Trophoblast cell (in vitro differentiated cells and primary cell): ENCODE data around the gene APCDD1L. TPM values are rescaled to one million over a fixed set of nuclear protein-coding genes. Genes with fewer than 3 reads are reported as not detected.

Source experiments
- DNase-seq, 2 donors: peaks; one replicate each; pipeline ENCODE4 v3.0.0-alpha.2; 2016
- H2AFZ ChIP-seq: 2 replicates; pipeline ENCODE4 v1.6.1; 2013; ENCODE audit warnings: low read length, moderate library complexity, mild to moderate bottlenecking; ENCODE audit not compliant: insufficient read depth, poor library complexity
- H2AK5ac ChIP-seq: 2 replicates; pipeline ENCODE4 v1.6.1; 2013; ENCODE audit warnings: mild to moderate bottlenecking, low read length
- H2BK120ac ChIP-seq: 2 replicates; pipeline ENCODE4 v1.6.1; 2013; ENCODE audit warnings: low read length, mild to moderate bottlenecking, moderate library complexity; ENCODE audit not compliant: insufficient read depth, poor library complexity
- H2BK12ac ChIP-seq: 2 replicates; pipeline ENCODE4 v1.6.1; 2013; ENCODE audit warnings: mild to moderate bottlenecking, low read length, moderate library complexity
- H2BK5ac ChIP-seq: 2 replicates; pipeline ENCODE4 v1.6.1; 2013; ENCODE audit warnings: low read length, low read depth, moderate library complexity, mild to moderate bottlenecking; ENCODE audit not compliant: poor library complexity
- H3K14ac ChIP-seq: 2 replicates; pipeline ENCODE4 v1.6.1; 2013; ENCODE audit warnings: mild to moderate bottlenecking, low read length
- H3K18ac ChIP-seq: 2 replicates; pipeline ENCODE4 v1.6.1; 2013; ENCODE audit warnings: mild to moderate bottlenecking, low read length
- H3K23ac ChIP-seq: 2 replicates; pipeline ENCODE4 v1.6.1; 2013; ENCODE audit warnings: low read length
- H3K27ac ChIP-seq: 2 replicates; pipeline ENCODE4 v1.5.1; 2013; ENCODE audit warnings: low read depth, mild to moderate bottlenecking, inconsistent platforms, low read length, moderate library complexity
- H3K27me3 ChIP-seq: 2 replicates; pipeline ENCODE4 v1.6.1; 2013; ENCODE audit warnings: inconsistent platforms, mild to moderate bottlenecking, low read length, moderate library complexity; ENCODE audit not compliant: insufficient read depth
- H3K36me3 ChIP-seq, 2 experiments: 1 replicate in 1 of 2; 2 replicates in 1 of 2; pipeline ENCODE4 v1.6.1; 2013; ENCODE audit warnings: low read length in 2 of 2, mild to moderate bottlenecking in 2 of 2, moderate library complexity in 1 of 2; ENCODE audit not compliant: insufficient read depth in 2 of 2, control insufficient read depth in 1 of 2
- H3K4ac ChIP-seq: 2 replicates; pipeline ENCODE4 v1.6.1; 2013; ENCODE audit warnings: low read depth, mild to moderate bottlenecking, low read length, moderate library complexity
- H3K4me1 ChIP-seq, 2 experiments: 1 replicate in 1 of 2; 2 replicates in 1 of 2; pipeline ENCODE4 v1.6.1; 2013; ENCODE audit warnings: low read length in 2 of 2, mild to moderate bottlenecking in 2 of 2, moderate library complexity in 1 of 2; ENCODE audit not compliant: insufficient read depth in 2 of 2, control insufficient read depth in 1 of 2
- H3K4me2 ChIP-seq: 2 replicates; pipeline ENCODE4 v1.6.1; 2013; ENCODE audit warnings: inconsistent platforms, mild to moderate bottlenecking, low read length, moderate library complexity
- H3K4me3 ChIP-seq: 2 replicates; pipeline ENCODE4 v1.5.1; 2013; ENCODE audit warnings: mild to moderate bottlenecking, low read depth, low read length, inconsistent platforms
- H3K79me1 ChIP-seq: one replicate; pipeline ENCODE4 v1.6.1; 2013; ENCODE audit warnings: low read length
- H3K79me2 ChIP-seq: 2 replicates; pipeline ENCODE4 v1.6.1; 2013; ENCODE audit warnings: low read length, mild to moderate bottlenecking; ENCODE audit not compliant: control insufficient read depth, insufficient read depth, poor library complexity
- H3K9ac ChIP-seq: 2 replicates; pipeline ENCODE4 v1.6.1; 2013; ENCODE audit warnings: mild to moderate bottlenecking, low read length
- H3K9me3 ChIP-seq: 2 replicates; pipeline ENCODE4 v1.6.1; 2013; ENCODE audit warnings: low read depth, mild to moderate bottlenecking, control low read depth, inconsistent platforms, low read length; ENCODE audit not compliant: insufficient read depth
- H4K12ac ChIP-seq: 2 replicates; pipeline ENCODE4 v1.6.1; 2013; ENCODE audit warnings: low read depth, mild to moderate bottlenecking, low read length, moderate library complexity
- H4K8ac ChIP-seq: 2 replicates; pipeline ENCODE4 v1.6.1; 2013; ENCODE audit warnings: low read depth, mild to moderate bottlenecking, low read length, moderate library complexity
- H4K91ac ChIP-seq: one replicate; pipeline ENCODE4 v1.6.1; 2013; ENCODE audit warnings: low read depth, mild to moderate bottlenecking, low read length, moderate library complexity
- WGBS: extraction: QIAGEN DNeasy Blood & Tissue Kit; methylation state at CpG from one replicate; pipeline ENCODE4 v1.1.7; 2013; ENCODE audit warnings: missing lambda C conversion rate; ENCODE audit not compliant: insufficient read length, insufficient coverage; ENCODE audit errors: extremely low coverage; 5-methylcytosine and 5-hydroxymethylcytosine counted together
- polyA plus RNA-seq: library from polyadenylated mRNA; stranded (reverse); fragments of 200-250 nt; gene quantifications from 2 replicates; pipeline ENCODE4 v1.2.3, GENCODE V29; 2013

The APCDD1L gene
- 0.14 and 0.18 TPM in 2 replicates for polyA plus RNA-seq

DNA sequence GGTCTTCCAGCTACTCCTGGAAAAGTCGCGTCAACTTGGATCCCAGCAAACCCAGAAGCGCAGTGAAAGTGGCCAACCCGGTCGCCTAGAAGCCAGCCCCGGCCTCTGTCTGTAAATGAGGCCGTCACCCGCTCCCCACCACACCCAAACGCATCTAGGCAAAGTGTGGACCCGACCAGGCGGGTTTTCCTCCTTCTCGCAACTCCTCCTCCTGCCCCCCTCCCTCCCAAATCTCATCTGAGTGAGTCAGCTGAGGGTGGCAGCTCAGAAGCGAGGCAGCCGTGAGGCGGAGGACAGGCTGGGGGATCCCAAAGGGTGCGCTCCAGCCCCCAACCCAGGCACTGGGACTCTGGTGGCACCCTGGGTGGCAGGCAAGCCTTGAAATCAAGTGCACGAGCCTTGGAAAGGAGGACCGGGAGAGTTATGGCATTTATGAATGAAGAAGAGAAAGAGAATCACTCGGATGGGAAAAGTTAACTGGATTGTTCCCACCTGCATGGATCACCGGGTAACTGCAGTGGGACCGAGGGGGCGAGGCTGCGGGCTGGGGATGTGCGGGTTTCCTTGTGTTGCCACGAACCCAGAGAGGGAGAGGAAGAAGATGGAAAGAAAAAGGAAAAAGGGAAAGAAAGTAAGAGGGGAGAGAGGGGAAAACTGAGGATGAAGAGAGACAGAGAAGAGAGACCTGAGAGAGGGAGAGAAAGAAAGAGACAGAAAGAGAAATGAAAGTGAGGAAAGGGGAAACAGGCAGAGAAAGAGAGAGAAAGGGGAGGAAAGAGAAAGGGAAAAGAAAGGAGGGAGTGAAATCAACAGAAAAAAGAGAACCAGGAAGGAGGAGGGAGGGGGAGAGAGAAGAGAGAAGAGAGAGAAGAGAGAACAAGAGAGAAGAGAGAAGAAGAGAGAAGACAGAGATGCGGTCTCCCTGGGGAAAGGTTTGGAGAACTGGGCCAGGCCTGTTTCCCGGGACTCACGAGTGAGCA, at the start of gene APCDD1L:
TSS of gene APCDD1L (minus strand) at position 167 of the 980 bp plus-strand sequence. CDS start 692 bp downstream, outside the sequence.
- H3K9ac ChIP-seq: no peak within 1 kb of the TSS
- H3K4ac ChIP-seq: no peak within 1 kb of the TSS
- H4K8ac ChIP-seq: no peak within 1 kb of the TSS
- H3K79me2 ChIP-seq: no peaks in the 10 kb centered on the region
- H3K27me3 ChIP-seq: peaks cover 29% of the 10 kb centered on the region
- H3K23ac ChIP-seq: no peak within 1 kb of the TSS
- no peak within 1 kb of the TSS for H3K27ac ChIP-seq
- no peak within 1 kb of the TSS for H2BK12ac ChIP-seq
- H3K14ac ChIP-seq: no peak within 1 kb of the TSS
- no peaks in the 10 kb centered on the region for H3K36me3 ChIP-seq
- peaks cover 5 to 11% of the 10 kb centered on the region in 2 experiments for H3K4me1 ChIP-seq
- no peak within 1 kb of the TSS for H4K91ac ChIP-seq
- H3K4me3 ChIP-seq: peak within 1 kb of the TSS; percentile 42
- no peak within 1 kb of the TSS for H4K12ac ChIP-seq
- no peak within 1 kb of the TSS for H2BK5ac ChIP-seq
- H3K9me3 ChIP-seq: peaks cover 4% of the 10 kb centered on the region
- H3K18ac ChIP-seq: no peak within 1 kb of the TSS
- WGBS: no CpG with 5 or more reads among the region's 28 CpGs
- H3K4me2 ChIP-seq: peak within 1 kb of the TSS; percentile 69
- no peak within 1 kb of the TSS for H2AFZ ChIP-seq
- peak; percentile 29 to 57 for DNase-seq
- no peak within 1 kb of the TSS for H2BK120ac ChIP-seq
- H2AK5ac ChIP-seq: no peak within 1 kb of the TSS
- no peaks in the 10 kb centered on the region for H3K79me1 ChIP-seq

DNA sequence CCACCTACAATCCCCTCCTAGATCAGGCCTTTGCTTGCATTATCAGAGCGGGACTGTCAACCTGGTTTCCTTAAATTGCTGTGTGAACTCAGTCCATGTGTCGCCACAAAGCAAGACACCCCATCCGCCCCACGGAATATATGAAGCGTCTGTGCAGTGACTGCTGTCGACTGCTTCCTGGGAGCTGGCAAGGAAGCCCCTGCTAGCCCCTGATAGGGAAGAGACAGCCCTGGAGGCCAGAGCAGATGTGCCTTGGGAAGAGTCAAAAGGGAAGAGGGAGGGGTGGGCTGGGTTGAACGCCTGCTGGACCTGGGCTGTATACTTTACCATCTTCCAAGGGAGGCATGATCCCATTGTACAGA, 44.1 kb upstream of the APCDD1L start:
- Histone ChIP-seq H3K4me3 (no peak overlapping the region), H3K4me2 (no peak overlapping the region), H3K79me2 (no peaks in the 10 kb centered on the region), H3K9ac (no peak overlapping the region), H3K79me1 (peaks cover 2% of the 10 kb centered on the region), H3K18ac (no peak overlapping the region), H3K9me3 (peaks cover 5% of the 10 kb centered on the region), H4K12ac (no peak overlapping the region), H2BK12ac (no peak overlapping the region), H3K23ac (no peak overlapping the region), H2BK5ac (no peak overlapping the region), H2BK120ac (no peak overlapping the region), H4K91ac (no peak overlapping the region), H3K27me3 (no peaks in the 10 kb centered on the region), H2AK5ac (no peak overlapping the region), H4K8ac (no peak overlapping the region), H3K36me3 (no peaks in the 10 kb centered on the region), H3K27ac (no peak overlapping the region), H3K14ac (no peak overlapping the region), H2AFZ (no peak overlapping the region), H3K4ac (no peak overlapping the region), H3K4me1 (peaks cover 3% of the 10 kb centered on the region in 2 experiments)
- no CpG with 5 or more reads among the region's 7 CpGs for WGBS
- DNase-seq: no peak

DNA sequence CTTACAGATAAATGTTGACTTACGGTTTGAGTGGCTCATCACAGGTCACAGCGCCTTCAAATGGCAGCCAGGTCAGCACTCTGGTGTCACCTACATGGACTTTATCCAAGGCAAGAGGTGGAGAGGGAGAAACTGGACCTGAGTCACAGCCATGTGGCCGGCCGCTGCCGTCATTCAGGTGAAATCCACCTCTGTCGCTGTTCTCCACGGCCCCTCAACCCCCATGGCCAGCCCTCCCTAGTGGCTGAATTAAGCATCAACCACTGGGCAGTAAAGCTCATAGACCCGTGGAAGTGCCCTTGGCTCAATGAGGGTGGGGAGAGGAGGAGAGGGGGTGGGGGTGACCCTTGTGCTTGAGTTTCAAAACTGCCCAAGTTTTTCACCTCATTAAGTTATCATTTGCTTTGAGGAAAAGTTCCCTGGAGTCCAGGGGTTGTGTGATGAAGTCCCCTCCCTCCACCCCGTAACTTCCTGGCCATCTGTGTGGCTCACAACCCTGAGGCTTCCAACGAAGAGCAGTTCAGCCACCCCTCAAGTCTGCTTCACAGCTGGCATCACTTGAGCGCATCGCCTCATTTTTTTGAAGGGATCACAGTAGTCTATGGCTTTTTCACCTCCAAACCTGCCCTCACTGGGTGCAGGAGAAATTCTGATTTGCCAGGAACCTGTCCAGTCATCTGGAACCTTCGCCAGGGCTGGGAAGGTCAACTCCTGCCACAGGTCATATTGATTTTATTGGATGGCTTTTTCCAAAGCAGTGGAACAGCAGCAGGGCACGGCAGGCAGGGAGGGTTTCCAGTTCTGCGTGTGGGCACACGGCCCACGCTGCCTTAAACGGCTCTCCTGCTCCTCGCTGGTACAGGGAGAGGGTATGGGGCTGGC, 43.5 kb upstream of the APCDD1L start:
- Histone ChIP-seq H2BK12ac (no peak overlapping the region), H3K79me1 (peaks cover 2% of the 10 kb centered on the region), H4K91ac (no peak overlapping the region), H2AFZ (no peak overlapping the region), H3K79me2 (no peaks in the 10 kb centered on the region), H3K27ac (no peak overlapping the region), H2AK5ac (no peak overlapping the region), H2BK5ac (no peak overlapping the region), H3K14ac (no peak overlapping the region), H3K18ac (no peak overlapping the region), H3K4me1 (peaks cover 6 to 8% of the 10 kb centered on the region in 2 experiments), H2BK120ac (no peak overlapping the region), H3K4ac (no peak overlapping the region), H4K12ac (no peak overlapping the region), H3K9ac (no peak overlapping the region), H3K4me2 (no peak overlapping the region), H3K9me3 (peaks cover 5% of the 10 kb centered on the region), H3K27me3 (no peaks in the 10 kb centered on the region), H4K8ac (no peak overlapping the region), H3K36me3 (no peaks in the 10 kb centered on the region), H3K23ac (no peak overlapping the region), H3K4me3 (no peak overlapping the region)
- DNase-seq: no peak
- WGBS: no CpG with 5 or more reads among the region's 19 CpGs

DNA sequence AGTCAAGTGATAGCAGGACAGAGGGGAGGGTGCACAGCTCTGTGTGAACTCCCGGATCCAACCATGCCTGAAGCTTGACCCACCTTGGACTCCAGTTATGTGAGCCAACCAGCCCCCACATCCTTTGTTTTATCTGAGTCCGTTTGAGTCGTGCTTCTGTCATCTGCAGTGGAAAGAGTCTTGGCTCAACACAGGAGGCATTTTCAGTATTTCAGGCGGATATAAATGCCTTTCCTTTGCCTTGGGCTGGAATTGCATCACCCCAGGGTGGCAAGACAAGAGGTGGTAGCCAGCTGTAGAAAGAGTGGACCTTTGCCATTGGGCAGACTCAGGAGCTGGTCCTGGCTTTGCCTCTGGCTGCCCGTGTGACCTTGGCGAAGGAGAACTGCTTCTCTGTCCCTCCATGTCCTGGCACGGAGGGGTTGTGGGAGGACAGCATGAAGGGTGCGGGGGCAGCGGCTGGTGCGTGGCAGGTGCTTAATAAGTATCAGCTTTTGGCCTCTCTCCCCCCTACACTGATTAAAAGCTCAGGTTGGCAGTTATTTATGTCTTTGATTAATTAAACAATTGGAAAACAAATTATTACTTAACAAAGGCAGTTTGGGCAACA, 42.6 kb upstream of the APCDD1L start:
- no peak overlapping the region for H4K8ac ChIP-seq
- no peak overlapping the region for H3K18ac ChIP-seq
- WGBS: no CpG with 5 or more reads among the region's 10 CpGs
- no peak overlapping the region for H2BK120ac ChIP-seq
- H2BK12ac ChIP-seq: no peak overlapping the region
- no peak overlapping the region for H3K4me3 ChIP-seq
- no peak overlapping the region for H3K9ac ChIP-seq
- H3K36me3 ChIP-seq: no peaks in the 10 kb centered on the region
- peaks cover 6 to 16% of the 10 kb centered on the region in 2 experiments for H3K4me1 ChIP-seq
- DNase-seq: no peak
- no peak overlapping the region for H2BK5ac ChIP-seq
- H3K79me2 ChIP-seq: no peaks in the 10 kb centered on the region
- no peak overlapping the region for H3K4ac ChIP-seq
- H3K9me3 ChIP-seq: peaks cover 5% of the 10 kb centered on the region
- no peak overlapping the region for H3K14ac ChIP-seq
- no peak overlapping the region for H4K91ac ChIP-seq
- no peak overlapping the region for H2AFZ ChIP-seq
- H3K23ac ChIP-seq: no peak overlapping the region
- H3K27ac ChIP-seq: no peak overlapping the region
- H3K27me3 ChIP-seq: no peaks in the 10 kb centered on the region
- no peak overlapping the region for H2AK5ac ChIP-seq
- peaks cover 2% of the 10 kb centered on the region for H3K79me1 ChIP-seq
- H3K4me2 ChIP-seq: no peak overlapping the region
- H4K12ac ChIP-seq: no peak overlapping the region
